ENCODE results near the gene DIMT1.

The DIMT1 gene

DNA sequence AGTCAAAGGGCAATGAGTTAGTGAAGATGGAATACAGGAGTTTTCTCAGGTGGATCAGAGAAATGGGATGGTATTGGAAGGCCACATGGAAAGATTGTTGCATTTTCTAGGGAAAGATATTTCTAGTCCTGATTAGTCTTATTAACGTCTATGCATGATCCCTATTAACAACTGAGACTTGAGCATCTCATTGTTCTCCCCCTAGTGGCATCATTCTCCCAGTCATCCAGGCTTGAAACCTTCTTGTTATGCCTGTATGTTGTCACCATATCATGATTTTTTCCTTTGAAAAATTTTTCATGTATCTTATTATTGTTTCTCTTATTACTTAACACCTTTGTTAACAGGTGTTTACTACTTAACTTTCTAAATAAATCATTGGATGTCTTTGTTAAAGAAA is 63.3 kb downstream of the DIMT1 start:
- Histone ChIP-seq H3K9me2 (ENCODE audit: low read depth, low read length) (no peaks in the 10 kb centered on the region), H4K20me1 (ENCODE audit: insufficient read depth, low read length) (no peaks in the 10 kb centered on the region), H3K36me3 (ENCODE audit: insufficient read depth, low read length) (peaks cover 8% of the 10 kb centered on the region; the same call in 1 of the 2 replicates), H3K79me2 (ENCODE audit: insufficient read depth, low read length) (peaks cover 73% of the 10 kb centered on the region), H3K9ac (ENCODE audit: low read length) (no peak overlapping the region), H3K9me3 (ENCODE audit: low read length) (no peaks in the 10 kb centered on the region), H3K4me3 (ENCODE audit: low read depth, low read length, poor library complexity, severe bottlenecking) (no peak overlapping the region), H3K27me3 (ENCODE audit: insufficient read depth, low read length) (no peaks in the 10 kb centered on the region), H3K4me1 (ENCODE audit: insufficient read depth, low read length, severe bottlenecking) (no peaks in the 10 kb centered on the region), H3K4me2 (ENCODE audit: low read length) (no peak overlapping the region), H3F3A (ENCODE audit: insufficient read depth, low read length) (no peaks in the 10 kb centered on the region), H2AFZ (ENCODE audit: low read length) (no peak overlapping the region), H3K27ac (ENCODE audit: low read depth, low read length, poor library complexity, severe bottlenecking) (no peak overlapping the region)
- TF ChIP-seq, protein P1, sequence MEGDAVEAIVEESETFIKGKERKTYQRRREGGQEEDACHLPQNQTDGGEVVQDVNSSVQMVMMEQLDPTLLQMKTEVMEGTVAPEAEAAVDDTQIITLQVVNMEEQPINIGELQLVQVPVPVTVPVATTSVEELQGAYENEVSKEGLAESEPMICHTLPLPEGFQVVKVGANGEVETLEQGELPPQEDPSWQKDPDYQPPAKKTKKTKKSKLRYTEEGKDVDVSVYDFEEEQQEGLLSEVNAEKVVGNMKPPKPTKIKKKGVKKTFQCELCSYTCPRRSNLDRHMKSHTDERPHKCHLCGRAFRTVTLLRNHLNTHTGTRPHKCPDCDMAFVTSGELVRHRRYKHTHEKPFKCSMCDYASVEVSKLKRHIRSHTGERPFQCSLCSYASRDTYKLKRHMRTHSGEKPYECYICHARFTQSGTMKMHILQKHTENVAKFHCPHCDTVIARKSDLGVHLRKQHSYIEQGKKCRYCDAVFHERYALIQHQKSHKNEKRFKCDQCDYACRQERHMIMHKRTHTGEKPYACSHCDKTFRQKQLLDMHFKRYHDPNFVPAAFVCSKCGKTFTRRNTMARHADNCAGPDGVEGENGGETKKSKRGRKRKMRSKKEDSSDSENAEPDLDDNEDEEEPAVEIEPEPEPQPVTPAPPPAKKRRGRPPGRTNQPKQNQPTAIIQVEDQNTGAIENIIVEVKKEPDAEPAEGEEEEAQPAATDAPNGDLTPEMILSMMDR (IDR thresholded peaks at IDR 0.05; ENCODE audit: low read length), result peak; percentile 58
- no peak for TF ChIP-seq EZH2 (IDR thresholded peaks at IDR 0.05; ENCODE audit: borderline replicate concordance, low read length)

All from OCI-LY1 (cell line).